Upper lobe of left lung (tissue), 6 donors: ENCODE results near the gene UNC119. TPM values are rescaled to one million over a fixed set of nuclear protein-coding genes. Genes with fewer than 3 reads are reported as not detected.

Experiments used
- ATAC-seq, 2 donors: fragments of 200-7000 bp; cut with Tn5 transposase; one replicate each; pipeline ENCODE4 v1.9.1; 2022; ENCODE audit warnings: mild to moderate bottlenecking in 2 of 2, moderate library complexity in 2 of 2; ENCODE audit not compliant: low FRiP score in 2 of 2
- DNase-seq, 2 donors: peaks; one replicate each; pipeline ENCODE4 v3.0.0-alpha.2; 2019 to 2020
- H3K27ac ChIP-seq, 4 donors: fragments of 200-600 bp; sonication (generic); one replicate each; pipeline ENCODE4 v1.5.1; 2016 to 2019
- H3K27me3 ChIP-seq, 4 donors: fragments of 200-600 bp; sonication (generic); one replicate each; pipeline ENCODE4 v1.5.1; 2017 to 2019
- H3K36me3 ChIP-seq, 4 donors: fragments of 200-600 bp; sonication (generic); one replicate each; pipeline ENCODE4 v1.5.1; 2016 to 2019
- H3K4me1 ChIP-seq, 4 donors: fragments of 200-600 bp; sonication (generic); one replicate each; pipeline ENCODE4 v1.5.1; 2018 to 2019
- H3K4me3 ChIP-seq, 4 donors: fragments of 200-600 bp; sonication (generic); one replicate each; pipeline ENCODE4 v1.5.1; 2017 to 2019; ENCODE audit warnings: mild to moderate bottlenecking in 2 of 4, moderate library complexity in 1 of 4
- H3K9me3 ChIP-seq, 4 donors: fragments of 200-600 bp; sonication (generic); one replicate each; pipeline ENCODE4 v1.5.1; 2018 to 2019
- CTCF ChIP-seq, 6 experiments: fragments of 450-650 bp in 4 of 6; fragments of 200-600 bp in 2 of 6; sonication (generic) in 2 of 6; IDR thresholded peaks; one replicate each; pipeline ENCODE4 v1.5.1; 2016 to 2019; ENCODE audit warnings: antibody characterized with exemption in 6 of 6
- EP300 ChIP-seq, 4 donors: sonication (generic); formaldehyde crosslinking; IDR thresholded peaks; one replicate each; pipeline ENCODE4 v1.5.1; 2017; ENCODE audit warnings: antibody characterized with exemption in 4 of 4, control low read depth in 2 of 4
- POLR2A ChIP-seq, 4 donors: fragments of 450-650 bp; IDR thresholded peaks; one replicate each; pipeline ENCODE4 v1.5.1; 2016 to 2017; ENCODE audit warnings: antibody characterized with exemption in 4 of 4, mild to moderate bottlenecking in 2 of 4
- POLR2AphosphoS5 ChIP-seq, 2 donors: sonication (generic); formaldehyde crosslinking; IDR thresholded peaks; one replicate each; pipeline ENCODE4 v1.5.1; 2017; ENCODE audit warnings: antibody characterized with exemption in 2 of 2
- WGBS, 2 donors: methylation state at CpG; one replicate each; pipeline ENCODE4 v1.1.5; 2017 to 2018; 5-methylcytosine and 5-hydroxymethylcytosine counted together
- total RNA-seq, 6 donors: library from RNA; depleted of rRNA in 4 of 6; stranded (reverse); fragments of >200 nt in 4 of 6; gene quantifications; one replicate each; pipeline versions ENCODE4 v1.1.0 to v1.2.1, GENCODE V29; 2016 to 2021
- donor health status: DM: no; HTN: no; CAD: no; lungs with moderate emphysema.
- donor health status: DM: no; HTN: yes; CAD: no; lungs with severe emphysema.

The UNC119 gene
- total RNA-seq, 6 donors from 2014 or later = 17.0 to 43.0 (median 25.6) TPM

- Histone ChIP-seq H3K4me3 (peak overlapping the region; percentile 61 to 98 (median 91)), H3K27ac (peak overlapping the region; percentile 62 to 80 (median 72)), H3K9me3 (no peaks in the 10 kb centered on the region), H3K4me1 (peaks cover 20 to 49% (median 24%) of the 10 kb centered on the region in 4 donors), H3K27me3 (no peaks in the 10 kb centered on the region), H3K36me3 (peaks cover 18 to 43% (median 34%) of the 10 kb centered on the region in 4 donors)
- ATAC-seq (peak in 1 of 2 donors; percentile 1), DNase-seq (no peak)
- WGBS, 2 donors = 19 to 21% methylated on average over 10 of the region's 10 CpGs
- TF ChIP-seq EP300 (IDR thresholded peaks at IDR 0.05) (no peak), CTCF (IDR thresholded peaks at IDR 0.05) (no peak), POLR2AphosphoS5 (IDR thresholded peaks at IDR 0.05) (no peak), POLR2A (IDR thresholded peaks at IDR 0.05) (no peak)
Measured at GRCh38 chr17:28551421-28552175, 826 bp downstream of the UNC119 start.

- DNase-seq (no peak), ATAC-seq (no peak)
- WGBS, 2 donors = 100% methylated on average over 1 of the region's 1 CpG; no CpG with 5 or more reads in 1 of the 2 donors
Measured at GRCh38 chr17:28550858-28551257, 1.6 kb downstream of the UNC119 start.

DNA sequence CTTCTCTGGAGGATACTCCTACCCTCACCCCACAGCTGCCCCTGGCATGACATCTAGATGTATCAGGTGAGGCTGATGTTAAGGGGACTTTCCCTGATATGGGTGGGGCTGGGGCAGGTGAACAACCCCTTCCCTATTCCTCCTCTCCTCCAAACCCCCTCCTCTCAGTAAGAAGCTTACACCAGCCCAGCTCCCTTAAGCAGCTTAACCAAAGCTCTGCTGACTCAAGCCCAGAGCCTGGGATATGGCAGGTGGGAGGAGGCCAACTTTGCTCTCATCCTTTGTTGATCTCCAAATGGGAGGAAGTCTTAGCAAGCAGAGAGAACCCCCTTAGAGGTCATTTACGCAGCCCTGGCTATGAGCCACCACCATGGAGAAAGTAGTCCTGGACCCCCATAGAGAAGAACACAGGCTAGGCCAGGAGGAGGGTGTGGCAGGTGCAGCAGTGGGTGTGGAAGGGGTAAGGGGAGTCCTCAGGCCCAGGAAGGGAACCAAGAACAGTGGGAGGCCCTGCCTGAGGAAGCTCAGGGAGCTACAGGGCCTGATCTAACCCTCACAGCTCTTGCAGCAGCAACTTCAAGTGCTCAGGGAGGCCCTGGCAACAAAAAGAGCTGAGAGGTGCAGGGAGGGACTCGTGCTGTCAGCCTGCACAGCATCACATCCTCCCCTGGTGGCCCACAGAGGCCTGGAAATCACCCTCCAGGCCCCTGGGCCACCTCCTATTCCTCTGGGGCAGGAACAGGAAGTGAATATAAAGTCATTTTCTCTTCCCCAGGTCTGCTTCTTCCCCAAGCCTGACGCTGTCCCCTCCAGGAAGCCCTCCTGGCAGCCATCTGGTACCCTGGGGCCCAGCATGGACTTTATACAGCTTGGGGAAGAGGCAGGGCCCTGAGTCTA lies 2.9 kb downstream of the UNC119 start:
- TF ChIP-seq POLR2A (IDR thresholded peaks at IDR 0.05) (no peak), POLR2AphosphoS5 (IDR thresholded peaks at IDR 0.05) (no peak), CTCF (IDR thresholded peaks at IDR 0.05) (no peak), EP300 (IDR thresholded peaks at IDR 0.05) (no peak)
- Histone ChIP-seq H3K9me3 (no peaks in the 10 kb centered on the region), H3K27me3 (no peaks in the 10 kb centered on the region), H3K4me1 (peaks cover 20 to 49% (median 24%) of the 10 kb centered on the region in 4 donors), H3K4me3 (no peak overlapping the region), H3K36me3 (peaks cover 8 to 24% (median 15%) of the 10 kb centered on the region in 4 donors), H3K27ac (no peak overlapping the region)
- DNase-seq = no peak
- 60 to 80% methylated on average over 2 to 3 of the region's 3 CpGs for WGBS, 2 donors
- no peak for ATAC-seq

More at GRCh38 chr17:28550858-28551257, 1.6 kb downstream of the UNC119 start:
- Histone ChIP-seq H3K36me3 (peaks cover 18 to 38% (median 29%) of the 10 kb centered on the region in 4 donors), H3K9me3 (no peaks in the 10 kb centered on the region), H3K4me3 (no peak overlapping the region), H3K27ac (no peak overlapping the region), H3K4me1 (peaks cover 20 to 49% (median 24%) of the 10 kb centered on the region in 4 donors), H3K27me3 (no peaks in the 10 kb centered on the region)
- TF ChIP-seq POLR2AphosphoS5 (IDR thresholded peaks at IDR 0.05) (no peak), EP300 (IDR thresholded peaks at IDR 0.05) (no peak), POLR2A (IDR thresholded peaks at IDR 0.05) (no peak), CTCF (IDR thresholded peaks at IDR 0.05) (no peak)

GRCh38 chr17:28548417-28549130 lies 3.9 kb downstream of the UNC119 start:
- DNase-seq (no peak), ATAC-seq (no peak)
- no peaks in the 10 kb centered on the region for H3K9me3 ChIP-seq
- no peaks in the 10 kb centered on the region for H3K27me3 ChIP-seq
- H3K4me3 ChIP-seq = no peak overlapping the region
- H3K36me3 ChIP-seq = peaks cover 0 to 15% (median 6%) of the 10 kb centered on the region in 4 donors
- WGBS, 2 donors = 92 to 100% methylated on average over 1 to 6 of the region's 6 CpGs
- H3K27ac ChIP-seq = no peak overlapping the region
- TF ChIP-seq CTCF (IDR thresholded peaks at IDR 0.05) (peak in 1 of 6 experiments; percentile 11), EP300 (IDR thresholded peaks at IDR 0.05) (no peak)
- H3K4me1 ChIP-seq = peaks cover 20 to 49% (median 24%) of the 10 kb centered on the region in 4 donors
